Loucy (cell line): ENCODE data around the gene IGF2R.

Source experiments
- H2AFZ ChIP-seq: fragments of 200-600 bp; sonication (generic); 2 replicates; pipeline ENCODE4 v1.6.0; 2016; ENCODE audit warnings: antibody characterized with exemption, mild to moderate bottlenecking, low read length, moderate library complexity
- H3F3A ChIP-seq: fragments of 200-600 bp; 2 replicates; pipeline ENCODE4 v1.6.0; 2016; ENCODE audit warnings: antibody characterized with exemption, low read depth, mild to moderate bottlenecking
- H3K27me3 ChIP-seq: fragments of 200-600 bp; sonication (generic); 2 replicates; pipeline ENCODE4 v1.6.1; 2014; ENCODE audit warnings: low read length, mild to moderate bottlenecking; ENCODE audit not compliant: insufficient read depth, poor library complexity, severe bottlenecking
- H3K36me3 ChIP-seq: fragments of 200-600 bp; sonication (generic); 2 replicates; pipeline ENCODE4 v1.6.1; 2016; ENCODE audit warnings: low read length; ENCODE audit not compliant: insufficient read depth
- H3K4me1 ChIP-seq: fragments of 200-600 bp; sonication (generic); 2 replicates; pipeline ENCODE4 v1.5.1; 2014; ENCODE audit warnings: low read length, mild to moderate bottlenecking; ENCODE audit not compliant: insufficient read depth, poor library complexity, severe bottlenecking
- H3K4me2 ChIP-seq: fragments of 200-600 bp; sonication (generic); 2 replicates; pipeline ENCODE4 v1.6.0; 2014; ENCODE audit warnings: antibody characterized with exemption, low read length, low read depth, mild to moderate bottlenecking; ENCODE audit not compliant: poor library complexity, severe bottlenecking
- H3K4me3 ChIP-seq: fragments of 200-600 bp; sonication (generic); 2 replicates; pipeline ENCODE4 v1.5.1; 2014; ENCODE audit warnings: low read length, mild to moderate bottlenecking, mixed read lengths; ENCODE audit not compliant: poor library complexity, severe bottlenecking
- H3K79me2 ChIP-seq: fragments of 200-600 bp; sonication (generic); 2 replicates; pipeline ENCODE4 v1.6.1; 2014; ENCODE audit warnings: low read length; ENCODE audit not compliant: insufficient read depth
- H3K9ac ChIP-seq: fragments of 200-600 bp; sonication (generic); 2 replicates; pipeline ENCODE4 v1.6.0; 2014; ENCODE audit warnings: mild to moderate bottlenecking, low read depth, low read length, moderate library complexity; ENCODE audit not compliant: poor library complexity, severe bottlenecking
- H3K9me2 ChIP-seq: fragments of 200-600 bp; sonication (generic); replicated peaks from 2 replicates; pipeline ENCODE4 v1.6.1; 2016; ENCODE audit warnings: low read depth, low read length, mixed read lengths
- H3K9me3 ChIP-seq: fragments of 200-600 bp; sonication (generic); 2 replicates; pipeline ENCODE4 v1.6.1; 2014; ENCODE audit warnings: mild to moderate bottlenecking, antibody characterized with exemption, low read length, low read depth; ENCODE audit not compliant: insufficient read depth
- H4K20me1 ChIP-seq: fragments of 200-600 bp; sonication (generic); 2 replicates; pipeline ENCODE4 v1.6.0; 2014; ENCODE audit warnings: antibody characterized with exemption, low read length, mild to moderate bottlenecking; ENCODE audit not compliant: insufficient read depth, poor library complexity, severe bottlenecking
- CTCF ChIP-seq: fragments of 200-600 bp; sonication (generic); conservative IDR thresholded peaks from 2 replicates; pipeline ENCODE4 v1.5.1; 2014; ENCODE audit warnings: mild to moderate bottlenecking, antibody characterized with exemption, low read length
- EZH2phosphoT487 ChIP-seq: fragments of 200-600 bp; IDR thresholded peaks from 2 replicates; pipeline ENCODE4 v1.6.1; 2018; ENCODE audit warnings: antibody characterized with exemption, mild to moderate bottlenecking, moderate library complexity, borderline replicate concordance

IGF2R gene

GRCh38 chr6:160121981-160122380, 153.1 kb downstream of the IGF2R start:
- Histone ChIP-seq H3F3A (no peaks in the 10 kb centered on the region), H3K9me3 (peaks cover 6% of the 10 kb centered on the region; the same call in 1 of the 2 replicates), H3K9me2 (no peaks in the 10 kb centered on the region), H3K4me3 (no peak overlapping the region), H3K4me2 (no peak overlapping the region), H4K20me1 (no peaks in the 10 kb centered on the region), H3K27me3 (no peaks in the 10 kb centered on the region), H3K4me1 (no peaks in the 10 kb centered on the region), H3K36me3 (no peaks in the 10 kb centered on the region), H3K79me2 (no peaks in the 10 kb centered on the region), H2AFZ (no peak overlapping the region), H3K9ac (no peak overlapping the region)
- TF ChIP-seq EZH2phosphoT487 (no peak), CTCF (no peak)

GRCh38 chr6:160122744-160123143, 153.9 kb downstream of the IGF2R start:
- H4K20me1 ChIP-seq, result no peaks in the 10 kb centered on the region
- H2AFZ ChIP-seq, result no peak overlapping the region
- no peak for TF ChIP-seq CTCF
- TF ChIP-seq EZH2phosphoT487, result no peak
- no peaks in the 10 kb centered on the region for H3K27me3 ChIP-seq
- H3K4me2 ChIP-seq, result no peak overlapping the region
- no peaks in the 10 kb centered on the region for H3F3A ChIP-seq
- no peaks in the 10 kb centered on the region for H3K36me3 ChIP-seq
- H3K79me2 ChIP-seq, result no peaks in the 10 kb centered on the region
- H3K4me3 ChIP-seq, result no peak overlapping the region
- H3K9me2 ChIP-seq, result no peaks in the 10 kb centered on the region
- H3K9me3 ChIP-seq, result peaks cover 3% of the 10 kb centered on the region; the same call in 1 of the 2 replicates
- H3K4me1 ChIP-seq, result no peaks in the 10 kb centered on the region
- H3K9ac ChIP-seq, result no peak overlapping the region

- Histone ChIP-seq H3K4me1 (no peaks in the 10 kb centered on the region), H3F3A (no peaks in the 10 kb centered on the region), H4K20me1 (no peaks in the 10 kb centered on the region), H3K27me3 (no peaks in the 10 kb centered on the region), H3K79me2 (no peaks in the 10 kb centered on the region), H3K36me3 (no peaks in the 10 kb centered on the region), H3K4me2 (no peak overlapping the region), H3K4me3 (no peak overlapping the region), H3K9ac (no peak overlapping the region), H3K9me3 (no peaks in the 10 kb centered on the region; the same call in 1 of the 2 replicates), H2AFZ (no peak overlapping the region), H3K9me2 (no peaks in the 10 kb centered on the region)
- no peak for TF ChIP-seq CTCF
- no peak for TF ChIP-seq EZH2phosphoT487
These were observed 155.1 kb downstream of the IGF2R start for GRCh38 chr6:160124007-160124406.
